Gastroesophageal sphincter (tissue), 4 donors: ENCODE results near the gene CERS4. TPM values are rescaled to one million over a fixed set of nuclear protein-coding genes. Genes with fewer than 3 reads are reported as not detected.

ENCODE experiments used
- ATAC-seq: fragments of 150-250 bp; one replicate; pipeline ENCODE4 v1.9.1; 2016; ENCODE audit warnings: mild to moderate bottlenecking, moderate library complexity
- H3K27ac ChIP-seq, 4 donors: fragments of 200-600 bp; sonication (generic) in 3 of 4; 1 replicate in 3 of 4; 2 replicates in 1 of 4; pipeline ENCODE4 v1.5.1; 2016 to 2019
- H3K27me3 ChIP-seq: fragments of 200-600 bp; sonication (generic); one replicate; pipeline ENCODE4 v1.5.1; 2019
- H3K36me3 ChIP-seq, 2 donors: fragments of 200-600 bp; sonication (generic); one replicate each; pipeline ENCODE4 v1.5.1; 2019; ENCODE audit warnings: control low read depth in 1 of 2
- H3K4me1 ChIP-seq, 3 donors: fragments of 200-600 bp; sonication (generic); 1 replicate in 2 of 3; 2 replicates in 1 of 3; pipeline ENCODE4 v1.5.1; 2016 to 2019; ENCODE audit warnings: control low read depth in 2 of 3
- H3K4me3 ChIP-seq, 2 donors: fragments of 200-600 bp; sonication (generic); one replicate each; pipeline ENCODE4 v1.5.1; 2019; ENCODE audit warnings: mild to moderate bottlenecking in 1 of 2, moderate library complexity in 1 of 2
- H3K9me3 ChIP-seq, 3 donors: fragments of 200-600 bp; sonication (generic); one replicate each; pipeline ENCODE4 v1.5.1; 2017 to 2019; ENCODE audit warnings: control low read depth in 2 of 3
- CTCF ChIP-seq, 4 experiments: fragments of 200-600 bp in 2 of 4; fragments of 450-650 bp in 2 of 4; sonication (generic) in 1 of 4; IDR thresholded peaks; one replicate each; pipeline ENCODE4 v1.5.1; 2017 to 2019; ENCODE audit warnings: antibody characterized with exemption in 4 of 4, mild to moderate bottlenecking in 2 of 4, moderate library complexity in 2 of 4
- EP300 ChIP-seq: sonication (generic); formaldehyde crosslinking; IDR thresholded peaks from one replicate; pipeline ENCODE4 v1.6.1; 2017; ENCODE audit warnings: antibody characterized with exemption, mild to moderate bottlenecking
- POLR2A ChIP-seq, 2 donors: fragments of 450-650 bp; IDR thresholded peaks; one replicate each; pipeline ENCODE4 v1.6.1; 2017; ENCODE audit warnings: antibody characterized with exemption in 2 of 2, mild to moderate bottlenecking in 2 of 2, moderate library complexity in 1 of 2
- POLR2AphosphoS5 ChIP-seq: sonication (generic); formaldehyde crosslinking; IDR thresholded peaks from one replicate; pipeline ENCODE4 v1.6.1; 2017; ENCODE audit warnings: antibody characterized with exemption
- WGBS, 2 donors: methylation state at CpG; one replicate each; pipeline ENCODE4 v1.1.5; 2018; ENCODE audit warnings: low coverage in 1 of 2; 5-methylcytosine and 5-hydroxymethylcytosine counted together
- total RNA-seq, 4 donors: library from RNA; depleted of rRNA; stranded (reverse); fragments of >200 nt; gene quantifications; one replicate each; pipeline ENCODE4 v1.1.0, GENCODE V29; 2016

CERS4 gene
- total RNA-seq, 4 donors from 2014 or later: 24.8 to 33.8 (median 31.9) TPM

GRCh38 chr19:8210421-8211101, 1.4 kb downstream of the CERS4 start:
- H3K36me3 ChIP-seq: peaks cover 0 to 6% of the 10 kb centered on the region in 2 donors
- ATAC-seq: no peak
- TF ChIP-seq EP300 (no peak), POLR2A (IDR thresholded peaks at IDR 0.05) (no peak), POLR2AphosphoS5 (no peak), CTCF (IDR thresholded peaks at IDR 0.05) (no peak)
- no CpG with 5 or more reads among the region's 13 CpGs for WGBS, 2 donors
- peak overlapping the region in 1 of 4 donors; percentile 82 for H3K27ac ChIP-seq
- H3K4me3 ChIP-seq: peak overlapping the region; percentile 54 to 97
- H3K4me1 ChIP-seq: peaks cover 0 to 46% (median 7%) of the 10 kb centered on the region in 3 donors
- no peaks in the 10 kb centered on the region for H3K27me3 ChIP-seq
- H3K9me3 ChIP-seq: no peaks in the 10 kb centered on the region

GRCh38 chr19:8212212-8212611, 3.0 kb downstream of the CERS4 start:
- WGBS, 2 donors: 88% methylated on average over 6 of the region's 6 CpGs; no CpG with 5 or more reads in 1 of the 2 donors
- Histone ChIP-seq H3K27ac (no peak overlapping the region), H3K4me1 (peaks cover 0 to 46% (median 7%) of the 10 kb centered on the region in 3 donors), H3K36me3 (peaks cover 0 to 17% of the 10 kb centered on the region in 2 donors), H3K4me3 (no peak overlapping the region), H3K27me3 (no peaks in the 10 kb centered on the region), H3K9me3 (no peaks in the 10 kb centered on the region)
- ATAC-seq: no peak
- no peak for TF ChIP-seq POLR2AphosphoS5
- no peak for TF ChIP-seq POLR2A (IDR thresholded peaks at IDR 0.05)
- TF ChIP-seq CTCF (IDR thresholded peaks at IDR 0.05): no peak
- TF ChIP-seq EP300: no peak

GRCh38 chr19:8212916-8213315, 3.7 kb downstream of the CERS4 start:
- Histone ChIP-seq H3K9me3 (no peaks in the 10 kb centered on the region), H3K27ac (no peak overlapping the region), H3K27me3 (no peaks in the 10 kb centered on the region), H3K4me3 (no peak overlapping the region), H3K36me3 (peaks cover 0 to 20% of the 10 kb centered on the region in 2 donors), H3K4me1 (peaks cover 0 to 46% (median 7%) of the 10 kb centered on the region in 3 donors)
- 94 to 100% methylated on average over 1 to 6 of the region's 6 CpGs for whole genome bisulfite sequencing, 2 donors
- TF ChIP-seq POLR2AphosphoS5 (no peak), POLR2A (IDR thresholded peaks at IDR 0.05) (no peak), CTCF (IDR thresholded peaks at IDR 0.05) (no peak), EP300 (no peak)
- no peak for ATAC-seq

GRCh38 chr19:8213827-8214672, 4.9 kb downstream of the CERS4 start:
- H3K27me3 ChIP-seq: no peaks in the 10 kb centered on the region
- WGBS, 2 donors: 83% methylated on average over 2 of the region's 5 CpGs
- no peak for ATAC-seq
- no peak for TF ChIP-seq EP300
- no peak for TF ChIP-seq CTCF (IDR thresholded peaks at IDR 0.05)
- TF ChIP-seq POLR2A (IDR thresholded peaks at IDR 0.05): no peak
- no peak for TF ChIP-seq POLR2AphosphoS5
- peaks cover 0 to 31% of the 10 kb centered on the region in 2 donors for H3K36me3 ChIP-seq
- H3K4me3 ChIP-seq: no peak overlapping the region
- H3K9me3 ChIP-seq: no peaks in the 10 kb centered on the region
- no peak overlapping the region for H3K27ac ChIP-seq
- H3K4me1 ChIP-seq: peaks cover 0 to 36% (median 0%) of the 10 kb centered on the region in 3 donors
